Activated CD8-positive, alpha-beta memory T cell treated with anti-CD3 and anti-CD28 coated beads for 4 hours (primary cell): ENCODE measurements around the gene DNAH1.
A peak's percentile ranks its signal among the peaks of the same experiment; 100 is the strongest.

ENCODE experiments used
- DNase-seq, 2 donors: peaks; one replicate each; pipeline ENCODE4 v3.0.0-alpha.2; 2020; ENCODE audit warnings: low read depth in 2 of 2

Gene DNAH1

DNA sequence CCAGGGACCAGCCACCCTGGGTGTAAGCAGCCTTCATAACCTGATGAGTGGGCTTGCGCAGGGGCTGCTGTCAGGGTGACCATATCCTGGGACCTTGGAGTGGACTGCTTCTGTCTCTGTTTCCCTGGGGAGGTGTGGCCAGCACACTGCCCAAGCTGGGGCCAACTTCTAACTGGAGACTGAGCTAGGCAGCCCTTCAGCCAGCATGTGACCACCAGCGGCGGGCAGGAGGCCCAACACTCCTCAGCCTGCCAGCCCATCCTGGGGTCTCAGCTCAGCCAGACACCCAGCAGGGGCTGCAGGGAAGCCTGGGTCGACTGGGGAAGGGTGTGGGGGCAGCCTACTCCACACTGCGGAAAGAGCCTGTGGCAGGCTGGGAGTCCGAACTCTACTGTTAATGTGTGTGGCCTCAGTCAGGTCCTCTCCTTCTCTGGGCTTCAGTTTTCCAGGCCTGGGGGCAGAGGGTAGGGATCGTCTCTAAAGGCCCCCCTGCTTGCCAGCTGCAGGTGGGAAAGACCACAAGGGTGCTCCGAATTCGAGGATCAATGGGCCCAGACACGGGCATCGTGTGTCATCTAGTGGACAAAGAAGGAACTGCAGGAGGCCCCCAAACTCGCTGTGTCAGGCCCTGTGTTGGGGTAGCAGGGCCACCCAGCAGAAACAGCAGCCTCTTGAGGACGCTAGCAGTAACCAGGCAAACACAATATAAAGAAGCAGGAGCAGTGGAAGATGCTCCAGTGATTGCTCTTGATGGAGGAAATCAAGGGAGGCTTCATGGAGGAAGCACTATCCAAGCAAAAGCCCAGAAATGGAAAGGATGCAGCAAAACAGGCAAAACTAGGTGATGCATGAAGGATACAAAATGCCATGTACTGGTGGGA is 130.8 kb downstream of the DNAH1 start:
- DNase-seq: peak; percentile 48 to 50

DNA sequence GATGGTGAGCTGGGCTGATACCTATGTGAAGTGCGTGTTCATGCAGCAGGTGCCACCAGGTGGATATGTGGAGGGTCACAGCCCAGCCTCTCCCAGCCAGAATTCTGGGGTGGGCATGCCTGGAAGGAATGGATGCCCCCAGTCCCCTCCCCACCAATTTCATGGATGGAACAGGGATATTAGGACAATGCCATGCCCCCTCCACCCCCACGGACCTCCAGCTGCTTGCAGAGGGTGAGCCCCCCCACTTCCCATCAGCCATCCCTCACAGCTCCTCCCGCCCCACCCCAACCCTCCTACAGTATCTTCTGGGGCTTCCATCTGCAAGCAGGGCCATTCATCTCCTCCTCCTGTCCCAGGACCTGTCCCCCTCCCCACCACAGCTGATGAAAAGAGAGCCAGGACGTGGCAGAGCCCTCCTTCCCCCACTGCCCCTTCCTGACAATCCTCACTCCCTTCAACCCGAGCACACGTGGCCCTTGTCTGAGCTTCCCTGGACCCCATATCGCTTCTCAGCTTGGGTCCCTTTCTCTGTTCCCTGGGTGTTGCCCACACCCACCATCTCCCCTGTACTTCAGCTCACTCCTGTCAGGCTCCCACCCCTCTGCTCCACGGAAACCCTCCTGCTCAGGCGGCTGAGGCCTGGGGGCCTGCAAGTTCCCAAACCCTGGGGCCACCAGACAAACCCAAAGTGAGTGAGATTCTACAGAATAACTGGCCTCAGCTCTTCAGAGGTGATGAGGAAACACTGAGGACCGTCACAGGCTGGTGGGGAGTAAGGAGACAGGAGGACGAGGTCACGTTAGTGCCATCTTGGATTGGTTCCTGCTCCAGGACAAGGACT is 131.6 kb downstream of the DNAH1 start:
- no peak for DNase-seq
